Liver (tissue), 9 donors: ENCODE measurements around the gene CNFN. TPM values are rescaled to one million over a fixed set of nuclear protein-coding genes. Genes with fewer than 3 reads are reported as not detected.

Experiments used
- DNase-seq: peaks from one replicate; pipeline ENCODE4 v3.0.0-alpha.2; 2017; ENCODE audit warnings: low spot score
- H3K27ac ChIP-seq, 2 donors: one replicate each; pipeline ENCODE4 v1.7.0; 2013; ENCODE audit warnings: inconsistent platforms in 2 of 2, low read length in 2 of 2, control low read depth in 1 of 2, low read depth in 1 of 2, mild to moderate bottlenecking in 1 of 2
- H3K27me3 ChIP-seq, 4 donors: one replicate each; pipeline versions ENCODE4 v1.6.1 to v1.7.0; 2013; ENCODE audit warnings: low read length in 3 of 4, inconsistent platforms in 1 of 4, mild to moderate bottlenecking in 1 of 4, moderate library complexity in 1 of 4; ENCODE audit not compliant: control insufficient read depth in 4 of 4, insufficient read depth in 4 of 4
- H3K36me3 ChIP-seq, 4 donors: one replicate each; pipeline versions ENCODE4 v1.6.1 to v1.7.0; 2013; ENCODE audit warnings: low read length in 3 of 4, mild to moderate bottlenecking in 3 of 4, low read depth in 1 of 4, moderate library complexity in 1 of 4; ENCODE audit not compliant: control insufficient read depth in 4 of 4, insufficient read depth in 3 of 4
- H3K4me1 ChIP-seq, 4 donors: one replicate each; pipeline versions ENCODE4 v1.6.1 to v1.7.0; 2013; ENCODE audit warnings: low read length in 3 of 4, mild to moderate bottlenecking in 3 of 4, moderate library complexity in 1 of 4; ENCODE audit not compliant: control insufficient read depth in 4 of 4, insufficient read depth in 4 of 4
- H3K4me3 ChIP-seq, 3 donors: one replicate each; pipeline versions ENCODE4 v1.6.1 to v1.7.0; 2013; ENCODE audit warnings: low read length in 3 of 3, control low read depth in 1 of 3, low read depth in 1 of 3, mild to moderate bottlenecking in 1 of 3
- H3K9ac ChIP-seq, 2 donors: one replicate each; pipeline ENCODE4 v1.7.0; 2013; ENCODE audit warnings: low read length in 2 of 2, mild to moderate bottlenecking in 2 of 2, moderate library complexity in 2 of 2, control low read depth in 1 of 2, low read depth in 1 of 2
- H3K9me3 ChIP-seq, 4 donors: one replicate each; pipeline versions ENCODE4 v1.6.1 to v1.7.0; 2013; ENCODE audit warnings: low read length in 3 of 4; ENCODE audit not compliant: control insufficient read depth in 4 of 4
- EGR1 ChIP-seq, 2 donors: IDR thresholded peaks; 2 replicates each; pipeline ENCODE4 v1.6.1; 2016 to 2018; ENCODE audit warnings: antibody characterized with exemption in 2 of 2, low read depth in 2 of 2
- GABPA ChIP-seq, 2 donors: IDR thresholded peaks in 1 of 2; conservative IDR thresholded peaks in 1 of 2; 2 replicates each; pipeline ENCODE4 v1.6.1; 2016; ENCODE audit warnings: antibody characterized with exemption in 2 of 2, mild to moderate bottlenecking in 1 of 2, moderate library complexity in 1 of 2
- HNF4A ChIP-seq, 2 donors: conservative IDR thresholded peaks; 2 replicates each; pipeline ENCODE4 v1.6.1; 2016; ENCODE audit warnings: antibody characterized with exemption in 2 of 2, mild to moderate bottlenecking in 2 of 2
- JUND ChIP-seq, 2 donors: IDR thresholded peaks; 2 replicates each; pipeline ENCODE4 v1.6.1; 2016; ENCODE audit warnings: antibody characterized with exemption in 2 of 2
- REST ChIP-seq: IDR thresholded peaks from 2 replicates; pipeline ENCODE4 v1.6.1; 2016; ENCODE audit warnings: antibody characterized with exemption, mild to moderate bottlenecking
- RXRA ChIP-seq, 2 donors: IDR thresholded peaks; 2 replicates each; pipeline ENCODE4 v1.6.1; 2017 to 2018; ENCODE audit warnings: antibody characterized with exemption in 2 of 2, mild to moderate bottlenecking in 1 of 2
- SP1 ChIP-seq: IDR thresholded peaks from 2 replicates; pipeline ENCODE4 v1.6.1; 2018; ENCODE audit warnings: antibody characterized with exemption, mild to moderate bottlenecking
- TAF1 ChIP-seq: conservative IDR thresholded peaks from 2 replicates; pipeline ENCODE4 v1.6.1; 2016; ENCODE audit warnings: antibody characterized with exemption, mild to moderate bottlenecking
- YY1 ChIP-seq: IDR thresholded peaks from 2 replicates; pipeline ENCODE4 v1.6.1; 2016; ENCODE audit warnings: antibody characterized with exemption, mild to moderate bottlenecking
- ZBTB33 ChIP-seq: IDR thresholded peaks from 2 replicates; pipeline ENCODE4 v1.6.1; 2016; ENCODE audit warnings: antibody characterized with exemption
- WGBS: extraction: QIAGEN DNeasy Blood & Tissue Kit; methylation state at CpG from one replicate; pipeline ENCODE4 v1.1.7; 2013; 5-methylcytosine and 5-hydroxymethylcytosine counted together
- polyA plus RNA-seq, 2 donors: library from polyadenylated mRNA; stranded (reverse) in 1 of 2; unstranded in 1 of 2; fragments of 200-250 nt in 1 of 2; fragments of >200 nt in 1 of 2; fragmentation: Nextera tagmentation in 1 of 2; extraction: Ambion mirVana in 1 of 2; gene quantifications; one replicate each; pipeline versions ENCODE4 v1.2.1 to v1.2.3, GENCODE V29; 2013 to 2015
- total RNA-seq, 2 donors: library from RNA; depleted of rRNA; stranded (reverse); fragments of >200 nt; gene quantifications; one replicate each; pipeline ENCODE4 v1.2.3, GENCODE V29; 2014
- donor health status: healthy.
- donor health status: healthy.
- donor health status: healthy.
- donor health status: healthy.
- donor health status: healthy.

The CNFN gene
- total and polyA plus RNA-seq, 4 donors: 0.57 to 1.2 TPM; not detected in 2

- Histone ChIP-seq H3K9me3 (no peaks in the 10 kb centered on the region), H3K36me3 (no peaks in the 10 kb centered on the region), H3K4me3 (peak overlapping the region in 2 of 3 donors; percentile 38 to 66), H3K27ac (peak overlapping the region; percentile 40 to 46), H3K27me3 (no peaks in the 10 kb centered on the region), H3K9ac (peak overlapping the region in 1 of 2 donors; percentile 69), H3K4me1 (peaks cover 0 to 18% (median 6%) of the 10 kb centered on the region in 4 donors)
- TF ChIP-seq TAF1 (no peak), REST (no peak), YY1 (no peak), HNF4A (conservative IDR thresholded peaks at IDR 0.05) (peak in 1 of 2 donors; percentile 13), ZBTB33 (no peak)
- no peak for DNase-seq
- 32% methylated on average over 25 of the region's 25 CpGs for WGBS
Measured at GRCh38 chr19:42397263-42398166, 7.4 kb upstream of the CNFN start.

GRCh38 chr19:42396381-42397262 is 6.5 kb upstream of the CNFN start:
- Histone ChIP-seq H3K36me3 (no peaks in the 10 kb centered on the region), H3K9me3 (no peaks in the 10 kb centered on the region), H3K9ac (peak overlapping the region; percentile 26 to 69), H3K4me1 (peaks cover 0 to 12% (median 5%) of the 10 kb centered on the region in 4 donors), H3K4me3 (peak overlapping the region; percentile 15 to 66 (median 38)), H3K27ac (peak overlapping the region; percentile 62 to 67), H3K27me3 (no peaks in the 10 kb centered on the region)
- WGBS: 20% methylated on average over 42 of the region's 42 CpGs
- peak; percentile 99 for DNase-seq
- peak in 1 of 2 donors; percentile 5 for TF ChIP-seq RXRA (IDR thresholded peaks at IDR 0.05)
- TF ChIP-seq GABPA (IDR thresholded peaks at IDR 0.05 in 1 of 2, conservative IDR thresholded peaks at IDR 0.05 in 1 of 2): no peak
- peak; percentile 91 for TF ChIP-seq SP1
- no peak for TF ChIP-seq EGR1 (IDR thresholded peaks at IDR 0.05; ENCODE audit: low read depth in 2 of 2)
- TF ChIP-seq JUND (IDR thresholded peaks at IDR 0.05): peak in 1 of 2 donors; percentile 56
